ENCODE data around the gene NAXD.
"Not testable (repeated sequence)": the region's sequence is repeated elsewhere in the genome, so short reads cannot be mapped to it uniquely, and the experiment has no call there.

Gene NAXD

GRCh38 chr13:110645750-110646149 lies 30.4 kb downstream of the NAXD start:
- DNase-seq, result no peak

- no peak for DNase-seq
Measured at GRCh38 chr13:110646442-110647364, 31.4 kb downstream of the NAXD start.

- no peak for DNase-seq
Measured at GRCh38 chr13:110647365-110647737, 32.0 kb downstream of the NAXD start.

- no peak for DNase-seq
Measured at GRCh38 chr13:110648146-110648819, 32.9 kb downstream of the NAXD start.

- DNase-seq, result no peak
Measured at GRCh38 chr13:110648848-110649421, 33.6 kb downstream of the NAXD start.

- no peak for DNase-seq
Measured at GRCh38 chr13:110649551-110649950, 34.2 kb downstream of the NAXD start.

- no peak for DNase-seq
Measured at GRCh38 chr13:110650436-110650835, 35.1 kb downstream of the NAXD start.

- no peak for DNase-seq
Measured at GRCh38 chr13:110651271-110651670, 35.9 kb downstream of the NAXD start.

GRCh38 chr13:110651726-110652230 lies 36.4 kb downstream of the NAXD start:
- DNase-seq, result no peak

GRCh38 chr13:110652231-110652730 lies 36.9 kb downstream of the NAXD start:
- no peak for DNase-seq

GRCh38 chr13:110652764-110653163 lies 37.4 kb downstream of the NAXD start:
- no peak for DNase-seq

GRCh38 chr13:110653271-110653670 lies 37.9 kb downstream of the NAXD start:
- DNase-seq, result no peak

GRCh38 chr13:110653851-110654250 lies 38.5 kb downstream of the NAXD start:
- no peak for DNase-seq

GRCh38 chr13:110657196-110657595 lies 41.9 kb downstream of the NAXD start:
- DNase-seq, result no peak

GRCh38 chr13:110658218-110658911 lies 43.0 kb downstream of the NAXD start:
- DNase-seq, result not testable (repeated sequence)

GRCh38 chr13:110661256-110661655 lies 45.9 kb downstream of the NAXD start:
- DNase-seq, result no peak

- no peak for DNase-seq
Measured at GRCh38 chr13:110662091-110662490, 46.7 kb downstream of the NAXD start.

GRCh38 chr13:110662777-110663443 lies 47.6 kb downstream of the NAXD start:
- no peak for DNase-seq

- DNase-seq, result no peak
Measured at GRCh38 chr13:110663491-110663890, 48.1 kb downstream of the NAXD start.

GRCh38 chr13:110664041-110664440 lies 48.7 kb downstream of the NAXD start:
- DNase-seq, result no peak

- no peak for DNase-seq
Measured at GRCh38 chr13:110664673-110665072, 49.3 kb downstream of the NAXD start.

Measured in fibroblast of upper back skin (primary cell).